Stimulated activated CD8-positive, alpha-beta memory T cell treated with anti-CD3 and anti-CD28 coated beads, Interleukin-2, amount 100 ng/mL, for 48 hours (primary cell): ENCODE measurements around the gene MATK.
"Not testable (repeated sequence)": the region's sequence is repeated elsewhere in the genome, so short reads cannot be mapped to it uniquely, and the experiment has no call there.

ENCODE experiments used
- DNase-seq, 2 donors: peaks; one replicate each; pipeline ENCODE4 v3.0.0-alpha.2; 2020; ENCODE audit warnings: low read depth in 2 of 2

Gene MATK

DNA sequence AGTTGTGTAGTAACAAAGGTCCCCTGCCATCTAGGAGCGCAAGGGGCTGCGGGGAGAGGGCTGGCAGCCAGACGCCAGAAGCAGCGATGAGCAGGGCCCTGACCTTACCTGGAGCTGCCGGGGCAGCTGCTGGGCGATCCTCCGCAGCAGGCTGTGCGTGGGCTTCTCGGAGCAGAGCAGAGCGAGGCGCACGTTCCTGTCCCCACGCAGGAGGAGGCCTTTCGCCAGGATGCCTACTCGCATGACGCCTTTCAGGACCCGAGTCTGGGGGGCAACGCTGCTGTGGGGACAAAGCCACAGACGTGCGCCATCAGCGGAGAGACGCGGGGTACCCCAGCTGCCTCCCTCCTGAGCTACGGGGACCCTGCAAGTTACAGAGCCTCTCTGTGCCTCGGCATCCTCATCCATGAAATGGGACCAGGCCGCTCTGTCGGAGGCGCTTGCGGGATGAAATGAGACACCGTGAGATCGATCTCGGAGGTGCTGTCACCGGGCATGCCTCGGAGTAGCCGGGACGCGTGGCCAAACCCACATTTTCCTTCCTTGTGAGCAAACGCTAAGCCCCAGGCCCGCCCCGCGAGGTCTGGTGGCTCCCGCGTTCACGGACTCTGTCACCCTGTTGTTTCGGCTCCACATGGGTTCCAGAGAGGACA is 30.5 kb upstream of the MATK start:
- DNase-seq: no peak

DNA sequence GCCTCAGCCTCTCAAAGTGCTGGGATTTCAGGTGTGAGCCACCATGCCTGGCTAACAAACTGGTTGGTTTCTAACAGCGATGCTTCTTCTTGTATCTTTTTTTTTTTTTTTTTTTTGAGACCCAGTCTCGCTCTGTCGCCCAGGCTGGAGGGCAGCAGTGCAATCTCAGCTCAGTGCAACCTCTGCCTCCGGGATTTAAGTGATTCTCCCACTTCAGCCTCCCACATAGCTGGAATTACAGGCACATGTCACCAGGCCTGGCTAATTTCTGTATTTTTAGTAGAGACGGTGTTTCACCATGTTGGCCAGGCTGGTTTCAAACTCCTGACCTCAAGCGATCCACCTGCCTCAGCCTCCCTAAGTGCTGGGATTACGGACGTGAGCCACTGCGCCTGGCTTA is 30.0 kb upstream of the MATK start:
- not testable (repeated sequence) for DNase-seq

DNA sequence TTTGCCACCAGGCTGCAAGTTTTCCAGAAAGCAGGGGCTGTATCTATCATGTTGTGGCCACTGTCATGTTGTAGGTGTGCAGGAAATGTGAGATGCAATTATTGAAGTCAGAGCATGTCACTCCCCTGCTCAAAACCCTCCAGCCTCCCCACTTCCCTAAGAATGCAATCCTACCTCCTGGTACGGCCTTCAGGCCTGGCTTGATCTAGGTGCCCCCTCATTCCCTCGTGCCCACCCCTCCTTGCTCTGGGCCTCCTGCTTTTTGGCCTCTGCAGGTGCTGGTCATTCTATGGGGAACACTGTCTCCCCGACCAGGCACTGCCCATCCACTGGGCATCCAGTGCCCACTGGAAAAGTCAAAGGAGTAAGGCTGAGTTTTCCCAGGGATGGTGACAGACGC is 28.5 kb upstream of the MATK start:
- no peak for DNase-seq

DNA sequence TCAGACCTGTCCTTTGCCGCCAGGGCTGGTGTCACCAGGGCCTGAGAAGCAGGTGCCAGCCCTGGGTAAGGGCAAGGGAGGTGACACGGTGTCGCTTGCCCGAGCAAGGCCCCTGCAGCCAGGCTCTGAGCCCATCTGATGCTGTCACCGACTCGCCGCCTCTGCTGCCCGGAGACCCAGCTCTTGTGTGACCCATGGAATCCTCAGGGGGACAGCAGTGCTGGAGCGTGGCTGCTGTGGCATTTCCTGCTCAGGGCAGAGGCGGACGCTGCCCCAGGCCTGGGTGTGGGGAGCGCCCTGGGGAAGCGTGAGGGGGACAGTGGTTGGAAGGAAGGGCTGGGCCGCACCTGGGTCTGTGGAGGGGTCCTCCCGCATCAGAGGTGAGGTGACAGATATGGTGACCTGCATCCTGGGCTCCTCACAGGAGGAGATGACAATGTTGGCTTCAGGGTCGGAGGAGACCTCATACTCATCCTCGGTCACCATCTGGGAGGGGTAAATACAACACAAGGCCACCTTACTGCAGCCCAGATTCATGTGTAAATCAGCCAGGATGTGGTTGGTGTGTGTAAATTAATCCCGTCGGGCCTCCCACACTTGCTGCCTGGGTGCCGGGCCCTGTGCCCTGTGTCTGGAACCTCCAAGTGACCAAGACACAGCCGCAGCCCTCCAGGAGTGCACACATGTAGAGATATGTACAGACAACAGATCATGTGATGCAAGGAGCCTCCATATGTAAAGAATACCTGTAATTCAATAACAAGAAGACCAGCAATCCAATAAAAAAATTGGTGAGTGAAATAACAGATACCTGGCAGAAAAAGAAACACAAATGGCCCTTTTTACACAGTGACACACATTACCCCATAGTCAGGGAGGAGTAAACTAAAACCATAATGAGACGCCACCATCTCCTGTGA is 27.6 kb upstream of the MATK start:
- no peak for DNase-seq

GRCh38 chr19:3810708-3811355 is 24.7 kb upstream of the MATK start:
- no peak for DNase-seq

DNA sequence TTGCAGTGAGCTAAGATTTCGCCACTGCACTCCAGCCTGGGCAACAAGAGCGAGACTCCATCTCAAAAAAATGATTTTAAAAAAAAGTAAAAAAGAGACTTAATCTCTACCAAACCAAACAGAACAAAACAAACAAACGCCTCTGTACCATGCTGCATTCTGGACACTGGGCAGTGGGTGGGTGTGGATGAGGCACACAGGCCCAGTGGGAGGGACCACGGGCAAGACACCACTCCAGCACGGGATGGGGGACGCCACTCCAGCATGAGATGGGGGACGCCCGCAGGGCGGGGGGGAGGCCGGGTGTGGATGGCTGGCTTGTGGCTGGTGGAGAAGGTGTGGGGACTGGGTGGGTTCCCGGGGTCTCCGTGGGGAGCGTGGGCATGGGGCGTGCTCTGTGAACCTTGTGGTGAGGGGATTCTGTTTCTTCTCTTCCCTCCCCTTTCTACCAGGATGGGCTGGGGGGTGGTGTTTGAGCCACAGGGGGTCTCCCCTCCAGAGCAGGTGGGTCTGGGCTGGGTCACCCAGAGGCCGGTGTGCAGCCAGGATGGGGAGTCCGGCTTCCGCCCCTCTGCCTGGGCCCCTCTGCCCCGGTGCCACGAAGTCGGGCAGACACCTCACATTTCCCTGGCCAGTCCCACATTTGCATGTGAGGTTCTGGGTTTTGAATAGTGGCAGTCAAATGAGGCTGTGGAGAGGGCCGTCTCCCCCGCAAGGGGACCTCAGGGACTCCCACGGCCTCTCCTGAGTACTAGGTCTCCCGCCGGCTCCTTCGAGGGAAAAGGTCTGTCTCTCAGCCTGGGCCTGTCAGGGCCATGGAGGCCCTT is 23.9 kb upstream of the MATK start:
- no peak for DNase-seq

GRCh38 chr19:3808420-3809143 is 22.4 kb upstream of the MATK start:
- DNase-seq: no peak

GRCh38 chr19:3807574-3808354 is 21.6 kb upstream of the MATK start:
- DNase-seq: no peak

DNA sequence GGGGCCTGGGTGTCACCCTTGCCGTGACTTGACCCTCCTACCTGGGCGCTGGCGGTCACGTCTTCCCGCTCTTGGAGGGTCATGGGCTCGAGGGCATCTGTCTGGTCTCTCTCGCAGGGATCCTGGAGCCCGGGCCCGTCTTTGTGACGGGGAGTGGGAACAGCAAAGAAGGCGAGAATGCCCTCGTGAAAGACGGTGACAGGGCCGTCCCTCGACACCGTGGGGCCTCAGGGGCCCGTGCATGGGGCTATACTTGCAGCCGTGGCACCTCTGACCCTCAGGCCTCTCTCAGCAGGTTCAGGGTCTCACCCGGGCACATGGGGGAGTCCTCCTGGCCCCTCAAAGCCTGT is 20.9 kb upstream of the MATK start:
- no peak for DNase-seq

DNA sequence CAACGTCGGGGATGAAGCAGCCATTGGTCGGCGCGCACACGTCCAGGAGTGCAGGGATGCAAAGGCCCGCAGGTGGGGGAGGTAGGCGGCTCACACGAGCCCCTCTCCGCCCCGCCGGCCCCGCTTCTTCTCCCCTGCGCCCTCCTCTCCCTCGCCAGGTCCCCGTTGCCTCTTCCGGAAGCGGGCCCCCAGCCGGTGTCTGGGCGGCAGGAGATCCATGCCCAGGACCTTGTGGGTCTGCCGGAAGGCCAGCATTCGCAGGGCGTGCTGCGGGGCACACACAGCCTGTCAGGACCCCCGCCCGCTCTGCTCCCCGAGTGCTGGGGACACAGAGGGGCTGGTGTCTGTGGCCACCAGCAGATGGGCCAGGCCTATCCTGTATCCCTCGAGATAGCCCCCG is 19.7 kb upstream of the MATK start:
- DNase-seq: no peak

GRCh38 chr19:3804429-3804828 is 18.2 kb upstream of the MATK start:
- DNase-seq: no peak

DNA sequence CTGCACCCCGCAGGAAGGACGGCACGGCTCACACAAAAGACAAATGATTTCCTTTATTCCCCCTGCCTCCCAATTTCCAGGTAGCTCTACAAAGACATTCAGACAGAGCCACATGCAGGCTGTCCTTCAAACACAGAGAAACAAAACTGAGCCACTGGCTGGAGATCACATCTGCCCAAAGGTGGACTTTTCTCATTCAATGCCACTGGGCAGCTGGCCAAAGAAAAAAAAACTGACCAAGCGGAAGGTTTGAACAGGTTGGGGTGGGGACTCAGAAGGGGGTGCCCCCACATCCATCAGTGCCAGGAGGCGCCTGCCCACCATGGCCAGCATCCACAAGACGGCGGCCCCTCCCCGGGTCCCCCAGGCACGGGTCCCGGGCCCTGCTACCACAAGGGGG is 17.8 kb upstream of the MATK start:
- no peak for DNase-seq

GRCh38 chr19:3803114-3803888 is 17.1 kb upstream of the MATK start:
- DNase-seq: no peak

GRCh38 chr19:3801412-3802096 is 15.4 kb upstream of the MATK start:
- peak; percentile 46 to 53 for DNase-seq

GRCh38 chr19:3800996-3801395 is 14.8 kb upstream of the MATK start:
- no peak for DNase-seq

DNA sequence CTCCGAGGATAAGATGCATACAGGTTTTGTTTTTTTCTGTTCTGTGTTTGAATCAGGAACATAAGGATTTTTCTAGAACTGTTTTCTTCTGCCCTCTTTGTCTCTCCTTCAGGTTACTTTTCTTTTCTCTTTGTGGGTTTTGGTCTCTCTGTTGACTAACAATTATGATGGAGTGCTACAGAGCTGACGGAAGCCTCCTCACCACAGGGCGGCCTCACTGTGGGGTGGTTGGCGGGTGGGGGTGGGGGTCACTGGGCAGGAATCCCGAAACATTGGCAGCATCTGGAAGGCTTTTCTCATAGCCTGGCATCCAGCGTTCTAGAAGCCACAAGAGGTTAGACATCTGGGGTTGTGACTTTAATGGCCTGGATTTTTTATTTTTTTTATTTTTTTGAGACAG is 12.0 kb upstream of the MATK start:
- no peak for DNase-seq

DNA sequence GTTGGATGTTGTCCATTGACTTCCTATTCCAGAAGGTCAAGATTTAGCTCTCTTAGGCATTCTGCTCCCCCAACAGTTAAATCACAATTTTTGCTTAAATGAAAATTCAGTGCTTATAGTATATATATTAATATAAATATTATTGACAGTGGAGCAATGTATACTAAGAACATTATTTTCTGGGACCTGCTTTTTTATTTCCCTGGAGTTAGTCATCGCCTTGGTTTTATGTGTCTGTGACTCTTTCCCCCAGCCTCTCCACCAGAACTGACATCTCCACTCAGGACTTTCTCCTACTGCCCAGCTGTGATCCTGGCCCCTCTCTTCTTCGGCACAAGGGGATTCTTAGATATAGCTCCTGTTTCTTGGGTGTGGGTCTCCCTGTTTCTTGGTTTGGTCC is 10.2 kb upstream of the MATK start:
- no peak for DNase-seq

GRCh38 chr19:3793799-3794198 is 7.6 kb upstream of the MATK start:
- DNase-seq: no peak

DNA sequence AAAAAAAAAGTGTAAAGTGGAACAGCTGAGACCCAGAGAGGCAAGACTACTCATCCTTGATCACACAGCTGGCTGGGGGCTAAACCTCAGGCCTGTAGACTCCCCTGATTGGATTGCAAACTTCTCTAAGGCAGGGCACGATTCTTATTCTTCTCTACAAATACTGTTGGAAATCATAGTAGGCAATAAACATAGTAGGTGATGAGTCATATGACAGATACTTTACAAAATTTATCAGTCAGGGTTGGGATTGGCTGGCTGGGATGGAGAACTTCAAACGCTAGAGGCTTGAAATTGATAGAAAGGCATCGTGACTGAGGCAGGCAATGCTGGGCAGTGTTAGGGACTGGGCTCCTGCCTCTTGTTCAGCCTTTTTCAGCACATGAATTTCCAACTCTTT is 5.9 kb upstream of the MATK start:
- no peak for DNase-seq
